ENCODE results near the gene IQCN. TPM values are rescaled to one million over a fixed set of nuclear protein-coding genes. Genes with fewer than 3 reads are reported as not detected.
"Not testable (repeated sequence)": the region's sequence is repeated elsewhere in the genome, so short reads cannot be mapped to it uniquely, and the experiment has no call there.

Gene IQCN
- total RNA-seq, 4 donors from 2014 or later: 0.23 to 3.1 (median 0.96) TPM

DNA sequence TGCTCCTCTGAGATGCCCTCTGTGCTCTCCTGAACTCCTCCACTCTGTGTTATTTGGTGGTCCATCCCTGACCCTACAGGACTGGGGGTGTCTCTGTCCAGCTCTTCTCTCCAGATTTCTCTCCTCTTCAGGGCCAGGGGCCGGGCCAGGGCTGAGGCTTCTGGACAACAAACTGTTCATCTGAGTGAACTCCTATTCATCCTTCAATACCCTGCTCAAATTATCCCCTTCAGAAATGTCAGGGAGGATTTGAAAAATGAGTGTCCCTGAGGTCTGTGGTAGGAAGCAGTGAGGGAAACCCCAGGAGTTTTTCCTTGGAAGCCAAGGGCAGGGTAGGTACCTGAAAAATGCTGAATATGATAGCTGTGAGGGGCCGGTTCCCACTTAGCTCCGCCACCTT is 55.7 kb downstream of the IQCN start:
- Histone ChIP-seq H3K27me3 (peaks cover 0 to 25% (median 0%) of the 10 kb centered on the region in 4 donors), H3K4me3 (no peak overlapping the region), H3K4me1 (peaks cover 0 to 9% (median 3%) of the 10 kb centered on the region in 3 donors), H3K27ac (no peak overlapping the region), H3K9me3 (no peaks in the 10 kb centered on the region), H3K36me3 (no peaks in the 10 kb centered on the region)
- intact Hi-C loops (cut with DNase I): no loop called here
- WGBS, 2 donors: 70 to 85% methylated on average over 2 to 3 of the region's 3 CpGs
- no peak for DNase-seq
- TF ChIP-seq POLR2A (IDR thresholded peaks at IDR 0.05) (no peak), CTCF (IDR thresholded peaks at IDR 0.05) (no peak)

DNA sequence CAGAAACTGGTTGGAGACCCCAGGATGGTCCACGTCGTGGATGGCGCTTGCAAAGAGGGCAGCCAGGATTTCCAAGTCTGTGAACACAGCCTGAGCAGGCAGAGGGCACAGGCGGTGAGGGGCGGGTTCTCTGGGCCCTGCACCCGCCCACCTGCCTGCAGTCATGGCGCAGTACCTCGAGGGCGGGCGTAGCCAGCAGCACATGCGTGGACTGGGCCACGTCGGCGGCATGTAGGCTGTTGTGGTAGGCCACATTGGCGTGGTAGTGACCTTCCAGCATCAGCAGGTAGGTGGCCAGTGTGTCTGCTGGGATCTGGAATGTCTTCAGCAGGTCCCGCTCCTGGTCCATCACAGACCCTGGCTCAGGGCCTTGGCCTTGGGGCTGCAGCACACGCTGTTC is 56.1 kb downstream of the IQCN start:
- H3K4me3 ChIP-seq: no peak overlapping the region
- H3K36me3 ChIP-seq: no peaks in the 10 kb centered on the region
- peaks cover 0 to 9% (median 3%) of the 10 kb centered on the region in 3 donors for H3K4me1 ChIP-seq
- peaks cover 0 to 25% (median 0%) of the 10 kb centered on the region in 4 donors for H3K27me3 ChIP-seq
- intact Hi-C loops (cut with DNase I): no loop called here
- WGBS, 2 donors: 60 to 72% methylated on average over 2 to 10 of the region's 17 CpGs
- no peak overlapping the region for H3K27ac ChIP-seq
- H3K9me3 ChIP-seq: no peaks in the 10 kb centered on the region
- no peak for DNase-seq
- TF ChIP-seq CTCF (IDR thresholded peaks at IDR 0.05): no peak
- TF ChIP-seq POLR2A (IDR thresholded peaks at IDR 0.05): no peak

- H3K36me3 ChIP-seq: no peaks in the 10 kb centered on the region
- peaks cover 0 to 23% (median 0%) of the 10 kb centered on the region in 4 donors for H3K27me3 ChIP-seq
- H3K4me3 ChIP-seq: no peak overlapping the region
- H3K4me1 ChIP-seq: peaks cover 0 to 9% (median 3%) of the 10 kb centered on the region in 3 donors
- H3K9me3 ChIP-seq: no peaks in the 10 kb centered on the region
- no peak overlapping the region for H3K27ac ChIP-seq
- WGBS, 2 donors: 90 to 98% methylated on average over 6 to 8 of the region's 8 CpGs
- no peak for DNase-seq
- TF ChIP-seq CTCF (IDR thresholded peaks at IDR 0.05): no peak
- no peak for TF ChIP-seq POLR2A (IDR thresholded peaks at IDR 0.05)
- intact Hi-C loops (cut with DNase I): no loop called here
Observed at GRCh38 chr19:18216789-18217188, 57.5 kb downstream of the IQCN start.

- WGBS, 2 donors: 42 to 62% methylated on average over 7 of the region's 7 CpGs
- intact Hi-C loops (cut with DNase I): loop anchor here (5.0 kb wide), 1 partner anchor 32 kb away; no protein-coding TSS in a partner anchor
- no peak overlapping the region for H3K4me3 ChIP-seq
- DNase-seq: no peak
- H3K36me3 ChIP-seq: no peaks in the 10 kb centered on the region
- TF ChIP-seq CTCF (IDR thresholded peaks at IDR 0.05) (no peak), POLR2A (IDR thresholded peaks at IDR 0.05) (no peak)
- peaks cover 0 to 11% (median 0%) of the 10 kb centered on the region in 4 donors for H3K27me3 ChIP-seq
- H3K9me3 ChIP-seq: no peaks in the 10 kb centered on the region
- no peak overlapping the region for H3K27ac ChIP-seq
- no peaks in the 10 kb centered on the region for H3K4me1 ChIP-seq
Observed at GRCh38 chr19:18214779-18215433, 59.3 kb downstream of the IQCN start.

DNA sequence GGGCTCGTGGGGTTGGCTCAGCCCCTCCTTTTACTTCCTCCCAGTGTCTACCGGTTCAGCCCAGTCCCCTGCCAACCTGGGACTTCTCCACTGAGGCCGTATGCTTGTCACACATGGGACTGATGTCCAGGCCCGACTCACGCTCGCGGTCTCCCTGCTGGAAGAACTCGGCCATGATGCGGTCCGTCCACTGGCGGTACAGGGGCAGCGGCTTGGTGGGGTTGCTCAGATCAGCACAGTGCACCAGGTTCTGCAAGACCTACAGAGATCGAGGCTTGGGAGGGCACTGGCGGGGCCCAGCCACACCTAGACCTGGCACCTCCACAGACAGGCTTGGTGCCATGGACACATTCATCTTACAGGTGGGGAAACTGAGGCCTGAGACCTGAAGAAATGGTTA is 62.6 kb downstream of the IQCN start:
- Histone ChIP-seq H3K4me3 (no peak overlapping the region), H3K27ac (no peak overlapping the region), H3K9me3 (no peaks in the 10 kb centered on the region), H3K36me3 (no peaks in the 10 kb centered on the region), H3K27me3 (peaks cover 0 to 20% (median 0%) of the 10 kb centered on the region in 4 donors), H3K4me1 (peaks cover 0 to 15% (median 0%) of the 10 kb centered on the region in 3 donors)
- WGBS, 2 donors: 72 to 79% methylated on average over 11 to 13 of the region's 14 CpGs
- intact Hi-C loops (cut with DNase I): loop anchor here (5.0 kb wide), 1 partner anchor 36 kb away; no protein-coding TSS in a partner anchor
- no peak for DNase-seq
- no peak for TF ChIP-seq POLR2A (IDR thresholded peaks at IDR 0.05)
- TF ChIP-seq CTCF (IDR thresholded peaks at IDR 0.05): no peak

DNA sequence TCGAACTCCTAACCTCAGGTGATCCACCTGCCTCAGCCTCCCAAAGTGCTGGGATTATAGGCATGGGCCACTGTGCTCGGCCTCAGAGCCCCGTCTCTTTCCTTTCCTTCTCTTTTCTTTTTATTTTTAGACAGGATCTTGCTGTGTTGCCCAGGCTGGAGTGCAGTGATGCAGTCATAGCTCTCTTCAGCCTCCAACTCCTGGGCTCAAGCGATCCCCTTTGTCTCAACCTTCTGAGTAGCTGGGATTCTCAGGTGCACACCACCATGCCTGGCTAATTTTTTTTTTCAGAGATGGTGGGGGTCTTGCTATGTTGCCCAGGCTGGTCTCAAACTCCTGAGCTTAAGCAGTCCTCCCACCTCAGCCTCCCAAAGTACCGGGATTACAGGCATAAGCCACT is 64.3 kb downstream of the IQCN start:
- not testable (repeated sequence) for H3K4me3 ChIP-seq, H3K36me3 ChIP-seq, H3K27ac ChIP-seq, H3K9me3 ChIP-seq, DNase-seq
- Histone ChIP-seq H3K4me1 (peaks cover 4 to 29% (median 6%) of the 10 kb centered on the region in 3 donors), H3K27me3 (peaks cover 0 to 20% (median 0%) of the 10 kb centered on the region in 4 donors)
- intact Hi-C loops (cut with DNase I): loop anchor here (5.0 kb wide), 1 partner anchor 37 kb away; no protein-coding TSS in a partner anchor
- WGBS, 2 donors: 70 to 71% methylated on average over 5 of the region's 5 CpGs

Measured in esophagus squamous epithelium (tissue), 5 donors.